Vagina (tissue), 2 donors: ENCODE results near the gene PPP1R13B. TPM values are rescaled to one million over a fixed set of nuclear protein-coding genes. Genes with fewer than 3 reads are reported as not detected.

ENCODE experiments used
- DNase-seq, 2 donors: peaks; one replicate each; pipeline ENCODE4 v3.0.0-alpha.2; 2017; ENCODE audit errors: extremely low spot score in 2 of 2
- H3K27ac ChIP-seq: fragments of 200-600 bp; sonication (generic); one replicate; pipeline ENCODE4 v1.5.1; 2019
- H3K27me3 ChIP-seq: fragments of 200-600 bp; sonication (generic); one replicate; pipeline ENCODE4 v1.5.1; 2019
- H3K36me3 ChIP-seq, 2 donors: fragments of 200-600 bp; sonication (generic); one replicate each; pipeline ENCODE4 v1.5.1; 2017 to 2019
- H3K4me1 ChIP-seq: fragments of 200-600 bp; sonication (generic); one replicate; pipeline ENCODE4 v1.5.1; 2019
- H3K4me3 ChIP-seq, 2 donors: fragments of 200-600 bp; sonication (generic); 1 replicate in 1 of 2; 2 replicates in 1 of 2; pipeline ENCODE4 v1.5.1; 2016 to 2019
- H3K9me3 ChIP-seq: fragments of 200-600 bp; sonication (generic); one replicate; pipeline ENCODE4 v1.5.1; 2019
- POLR2A ChIP-seq, 2 donors: fragments of 450-650 bp; IDR thresholded peaks; one replicate each; pipeline ENCODE4 v1.6.1; 2017; ENCODE audit warnings: antibody characterized with exemption in 2 of 2, mild to moderate bottlenecking in 2 of 2, moderate library complexity in 2 of 2
- POLR2AphosphoS5 ChIP-seq, 2 donors: sonication (generic); formaldehyde crosslinking; IDR thresholded peaks; one replicate each; pipeline ENCODE4 v1.9.0; 2017; ENCODE audit warnings: antibody characterized with exemption in 2 of 2, mild to moderate bottlenecking in 2 of 2, low read depth in 1 of 2; ENCODE audit not compliant: insufficient read depth in 1 of 2
- intact Hi-C: fragments of 100-400 bp; cut with DNase I; formaldehyde crosslinking; loops from one replicate; pipeline ENCODE4 v1.15.1; 2023
- total RNA-seq: library from RNA; depleted of rRNA; stranded (reverse); fragments of >200 nt; gene quantifications from one replicate; pipeline ENCODE4 v1.2.3, GENCODE V29; 2016
- TF ChIP-seq, protein P1 (sequence below), 3 experiments: fragments of 450-650 bp in 2 of 3; fragments of 200-600 bp in 1 of 3; sonication (generic) in 1 of 3; IDR thresholded peaks; one replicate each; pipeline ENCODE4 v1.5.1; 2017 to 2019; ENCODE audit warnings: antibody characterized with exemption in 3 of 3, mild to moderate bottlenecking in 2 of 3, moderate library complexity in 2 of 3

Gene PPP1R13B
- total RNA-seq, 1 donor from 2014 or later, result 34.1 TPM

DNA sequence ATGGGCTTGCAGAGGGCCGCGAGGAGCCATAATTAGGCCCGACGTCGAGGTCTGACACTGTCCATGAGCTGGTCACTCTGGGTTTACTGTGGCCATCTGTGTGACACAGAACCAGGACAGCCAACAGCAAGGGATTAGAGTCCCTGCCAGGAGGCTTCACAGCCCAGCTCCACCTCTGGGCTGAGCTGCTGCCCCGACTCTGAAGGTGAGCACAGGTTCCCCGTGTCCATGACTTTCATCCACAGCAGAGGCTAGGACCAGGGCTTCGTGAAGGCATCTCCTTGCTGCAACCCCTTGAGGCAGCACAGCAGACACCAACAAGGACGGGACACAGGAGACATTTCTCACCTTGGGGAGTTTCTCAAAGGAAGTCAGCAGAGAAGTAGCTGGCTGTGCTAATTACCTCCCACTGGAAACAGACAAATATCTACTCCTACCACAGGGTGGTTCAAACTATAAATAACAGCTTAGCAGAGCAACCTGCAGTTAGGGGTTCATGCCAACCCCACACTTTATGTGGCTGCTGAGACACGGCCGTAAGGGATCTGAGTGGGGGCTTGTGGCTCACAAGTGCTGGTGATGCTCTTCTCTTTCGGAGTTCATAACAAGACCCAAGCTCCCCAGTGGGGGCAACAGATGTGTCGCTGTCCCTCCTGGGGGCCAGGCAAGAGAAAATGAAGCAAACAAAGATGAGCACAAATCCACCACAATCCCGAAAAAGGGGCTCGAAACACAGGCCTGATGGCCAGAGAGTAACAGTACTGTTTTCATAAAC lies 102.6 kb downstream of the PPP1R13B start:
- TF ChIP-seq POLR2AphosphoS5 (IDR thresholded peaks at IDR 0.05; ENCODE audit: insufficient read depth in 1 of 2, low read depth in 1 of 2) (no peak), POLR2A (IDR thresholded peaks at IDR 0.05) (no peak)
- TF ChIP-seq, protein P1, sequence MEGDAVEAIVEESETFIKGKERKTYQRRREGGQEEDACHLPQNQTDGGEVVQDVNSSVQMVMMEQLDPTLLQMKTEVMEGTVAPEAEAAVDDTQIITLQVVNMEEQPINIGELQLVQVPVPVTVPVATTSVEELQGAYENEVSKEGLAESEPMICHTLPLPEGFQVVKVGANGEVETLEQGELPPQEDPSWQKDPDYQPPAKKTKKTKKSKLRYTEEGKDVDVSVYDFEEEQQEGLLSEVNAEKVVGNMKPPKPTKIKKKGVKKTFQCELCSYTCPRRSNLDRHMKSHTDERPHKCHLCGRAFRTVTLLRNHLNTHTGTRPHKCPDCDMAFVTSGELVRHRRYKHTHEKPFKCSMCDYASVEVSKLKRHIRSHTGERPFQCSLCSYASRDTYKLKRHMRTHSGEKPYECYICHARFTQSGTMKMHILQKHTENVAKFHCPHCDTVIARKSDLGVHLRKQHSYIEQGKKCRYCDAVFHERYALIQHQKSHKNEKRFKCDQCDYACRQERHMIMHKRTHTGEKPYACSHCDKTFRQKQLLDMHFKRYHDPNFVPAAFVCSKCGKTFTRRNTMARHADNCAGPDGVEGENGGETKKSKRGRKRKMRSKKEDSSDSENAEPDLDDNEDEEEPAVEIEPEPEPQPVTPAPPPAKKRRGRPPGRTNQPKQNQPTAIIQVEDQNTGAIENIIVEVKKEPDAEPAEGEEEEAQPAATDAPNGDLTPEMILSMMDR (IDR thresholded peaks at IDR 0.05), result no peak
- intact Hi-C loops, result no loop called here
- no peak for DNase-seq
- no peak overlapping the region for H3K4me3 ChIP-seq
- H3K9me3 ChIP-seq, result no peaks in the 10 kb centered on the region
- H3K27ac ChIP-seq, result no peak overlapping the region
- H3K4me1 ChIP-seq, result no peaks in the 10 kb centered on the region
- H3K27me3 ChIP-seq, result no peaks in the 10 kb centered on the region
- H3K36me3 ChIP-seq, result no peaks in the 10 kb centered on the region

DNA sequence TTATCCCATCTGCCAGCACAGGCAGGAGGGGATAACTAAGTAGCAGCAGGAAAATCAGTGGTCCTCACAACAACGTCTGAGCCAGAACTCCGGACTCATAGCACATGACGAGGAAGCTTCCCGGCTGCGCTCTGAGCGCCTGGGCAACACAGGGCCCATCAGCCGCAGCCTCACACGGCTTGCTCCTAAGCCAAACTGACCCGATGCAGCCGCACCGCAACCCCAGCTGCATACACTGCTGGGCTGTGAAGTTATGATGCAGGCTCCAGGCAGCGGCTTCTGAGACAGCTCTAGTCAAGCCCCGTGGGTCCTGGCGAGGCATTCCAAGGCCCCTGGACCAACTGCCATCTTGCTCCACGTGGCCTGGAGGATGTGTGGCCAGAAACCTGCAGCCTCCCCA lies 103.7 kb downstream of the PPP1R13B start:
- H3K4me1 ChIP-seq, result no peaks in the 10 kb centered on the region
- no peaks in the 10 kb centered on the region for H3K9me3 ChIP-seq
- TF ChIP-seq, protein P1 (IDR thresholded peaks at IDR 0.05), result no peak
- TF ChIP-seq POLR2A (IDR thresholded peaks at IDR 0.05) (no peak), POLR2AphosphoS5 (IDR thresholded peaks at IDR 0.05; ENCODE audit: insufficient read depth in 1 of 2, low read depth in 1 of 2) (no peak)
- H3K27me3 ChIP-seq, result no peaks in the 10 kb centered on the region
- intact Hi-C loops, result no loop called here
- H3K4me3 ChIP-seq, result no peak overlapping the region
- no peak overlapping the region for H3K27ac ChIP-seq
- DNase-seq, result no peak
- no peaks in the 10 kb centered on the region for H3K36me3 ChIP-seq

DNA sequence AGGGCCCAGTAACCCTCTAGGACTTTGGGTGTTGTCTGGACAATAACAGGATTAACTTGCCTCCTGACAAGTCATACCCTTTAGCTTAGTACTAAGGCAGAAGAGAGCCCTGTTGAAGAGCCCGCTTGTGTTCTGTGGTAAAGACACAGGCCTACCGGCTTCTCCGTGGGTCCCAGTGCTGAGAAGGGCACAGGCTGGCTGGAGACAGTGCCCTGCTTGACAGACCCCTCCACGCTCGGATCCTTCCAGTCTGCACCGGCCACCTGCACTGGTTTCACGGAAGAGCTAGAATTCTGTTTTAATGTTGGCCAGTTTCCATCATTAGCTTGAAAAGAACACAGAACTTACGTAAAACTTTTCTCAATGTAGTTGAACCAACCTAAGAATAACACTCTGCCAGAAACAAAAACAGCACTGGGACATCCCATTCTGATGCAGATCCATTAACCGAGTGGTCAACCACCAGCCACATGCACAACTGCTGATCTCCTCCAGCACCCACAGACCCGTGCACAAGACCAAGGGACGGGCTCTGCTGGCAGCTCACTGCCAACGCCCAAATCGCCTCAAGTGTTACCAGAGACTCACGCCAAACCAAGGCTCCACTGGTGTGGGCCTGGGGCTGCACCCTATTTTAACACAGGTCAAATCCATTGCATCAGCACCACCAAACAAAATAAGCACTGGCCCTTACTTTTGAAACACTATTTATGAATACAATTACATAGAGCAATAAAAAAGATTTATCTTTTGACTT lies 104.7 kb downstream of the PPP1R13B start:
- TF ChIP-seq, protein P1 (IDR thresholded peaks at IDR 0.05), result no peak
- TF ChIP-seq POLR2A (IDR thresholded peaks at IDR 0.05) (no peak), POLR2AphosphoS5 (IDR thresholded peaks at IDR 0.05; ENCODE audit: insufficient read depth in 1 of 2, low read depth in 1 of 2) (no peak)
- no peaks in the 10 kb centered on the region for H3K36me3 ChIP-seq

DNA sequence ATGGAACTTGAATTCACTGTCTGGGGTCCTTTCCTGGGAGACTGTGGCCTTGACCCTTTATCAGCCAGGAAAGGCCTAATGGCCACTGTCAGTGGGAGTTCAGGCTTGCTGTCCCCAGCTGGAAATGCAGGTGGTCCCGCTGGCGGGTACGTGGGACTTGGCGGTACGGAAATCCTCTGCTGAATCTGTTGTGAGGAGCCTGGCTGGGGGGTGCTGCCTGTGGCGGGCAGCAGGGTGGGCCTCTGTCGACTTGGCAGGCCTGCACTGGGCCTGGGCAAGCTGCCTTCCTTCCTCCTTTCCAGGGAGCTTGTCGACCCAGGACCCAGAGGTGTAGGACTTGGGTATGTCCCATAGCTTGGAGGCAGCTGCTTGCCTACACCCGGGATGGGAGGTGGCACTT lies 105.5 kb downstream of the PPP1R13B start:
- Histone ChIP-seq H3K9me3 (no peaks in the 10 kb centered on the region), H3K4me1 (peaks cover 9% of the 10 kb centered on the region), H3K36me3 (no peaks in the 10 kb centered on the region), H3K27ac (no peak overlapping the region), H3K4me3 (no peak overlapping the region), H3K27me3 (no peaks in the 10 kb centered on the region)
- no peak for TF ChIP-seq POLR2A (IDR thresholded peaks at IDR 0.05)
- TF ChIP-seq, protein P1 (IDR thresholded peaks at IDR 0.05), result no peak
- TF ChIP-seq POLR2AphosphoS5 (IDR thresholded peaks at IDR 0.05; ENCODE audit: insufficient read depth in 1 of 2, low read depth in 1 of 2), result no peak
- no peak for DNase-seq
- intact Hi-C loops, result no loop called here

More for the DNA sequence above, 104.7 kb downstream of the PPP1R13B start:
- Histone ChIP-seq H3K4me1 (peaks cover under 1% of the 10 kb centered on the region), H3K4me3 (no peak overlapping the region), H3K27ac (no peak overlapping the region), H3K27me3 (no peaks in the 10 kb centered on the region), H3K9me3 (no peaks in the 10 kb centered on the region)
- DNase-seq, result no peak
- intact Hi-C loops, result no loop called here
